MM.1S (cell line): Measurements from ENCODE around the gene RBM4.
"Not testable (repeated sequence)": the region's sequence is repeated elsewhere in the genome, so short reads cannot be mapped to it uniquely, and the experiment has no call there.

ENCODE experiments used
- DNase-seq: peaks from one replicate; pipeline ENCODE4 v3.0.0-alpha.2; 2015
- H2AFZ ChIP-seq: fragments of 300-600 bp; sonication (generic); 2 replicates; pipeline ENCODE4 v1.6.0; 2016; ENCODE audit warnings: antibody characterized with exemption, low read length
- H3F3A ChIP-seq: fragments of 300-600 bp; sonication (generic); 2 replicates; pipeline ENCODE4 v1.6.1; 2016; ENCODE audit warnings: mild to moderate bottlenecking, antibody characterized with exemption, low read length, moderate library complexity, mixed read lengths; ENCODE audit not compliant: insufficient read depth
- H3K27ac ChIP-seq: fragments of 300-600 bp; sonication (generic); 2 replicates; pipeline ENCODE4 v1.5.1; 2016; ENCODE audit warnings: mild to moderate bottlenecking, low read length
- H3K27me3 ChIP-seq: fragments of 300-600 bp; sonication (generic); replicated peaks from 2 replicates; pipeline ENCODE4 v1.6.0; 2016; ENCODE audit warnings: low read length; ENCODE audit not compliant: insufficient read depth
- H3K36me3 ChIP-seq: fragments of 300-600 bp; sonication (generic); replicated peaks from 2 replicates; pipeline ENCODE4 v1.6.1; 2016; ENCODE audit warnings: mild to moderate bottlenecking, low read length, mixed read lengths; ENCODE audit not compliant: insufficient read depth
- H3K4me1 ChIP-seq: fragments of 300-600 bp; sonication (generic); 2 replicates; pipeline ENCODE4 v1.6.1; 2016; ENCODE audit warnings: low read length, mixed read lengths
- H3K4me2 ChIP-seq: fragments of 300-600 bp; sonication (generic); 2 replicates; pipeline ENCODE4 v1.6.0; 2016; ENCODE audit warnings: low read depth, low read length
- H3K4me3 ChIP-seq: fragments of 300-600 bp; sonication (generic); 2 replicates; pipeline ENCODE4 v1.5.1; 2016; ENCODE audit warnings: low read length, mixed read lengths
- H3K79me2 ChIP-seq: fragments of 300-600 bp; sonication (generic); 2 replicates; pipeline ENCODE4 v1.6.1; 2016; ENCODE audit warnings: mixed run types, low read length, mixed read lengths
- H3K9ac ChIP-seq: fragments of 300-600 bp; sonication (generic); 2 replicates; pipeline ENCODE4 v1.6.1; 2016; ENCODE audit warnings: low read length, mixed read lengths
- H3K9me2 ChIP-seq: fragments of 300-600 bp; sonication (generic); replicated peaks from 2 replicates; pipeline ENCODE4 v1.6.1; 2016; ENCODE audit warnings: mild to moderate bottlenecking, low read length, mixed read lengths; ENCODE audit not compliant: insufficient read depth
- H3K9me3 ChIP-seq: fragments of 300-600 bp; sonication (generic); replicated peaks from 2 replicates; pipeline ENCODE4 v1.6.1; 2016; ENCODE audit warnings: mild to moderate bottlenecking, low read length, mixed read lengths; ENCODE audit not compliant: insufficient read depth
- H4K20me1 ChIP-seq: fragments of 300-600 bp; sonication (generic); 2 replicates; pipeline ENCODE4 v1.6.1; 2016; ENCODE audit warnings: mild to moderate bottlenecking, low read length, moderate library complexity, mixed read lengths; ENCODE audit not compliant: insufficient read depth
- CTCF ChIP-seq: fragments of 300-600 bp; sonication (generic); IDR thresholded peaks from 2 replicates; pipeline ENCODE4 v1.5.1; 2016; ENCODE audit warnings: antibody characterized with exemption, low read length, mixed read lengths
- EZH2 ChIP-seq: fragments of 300-600 bp; sonication (generic); optimal IDR thresholded peaks from 2 replicates; pipeline ENCODE3; 2017; ENCODE audit warnings: low read depth, mild to moderate bottlenecking, antibody characterized with exemption, low read length, mixed read lengths
- EZH2phosphoT487 ChIP-seq: fragments of 300-600 bp; sonication (generic); IDR thresholded peaks from 2 replicates; pipeline ENCODE4 v1.6.1; 2018; ENCODE audit warnings: antibody characterized with exemption, low read length

Gene RBM4

DNA sequence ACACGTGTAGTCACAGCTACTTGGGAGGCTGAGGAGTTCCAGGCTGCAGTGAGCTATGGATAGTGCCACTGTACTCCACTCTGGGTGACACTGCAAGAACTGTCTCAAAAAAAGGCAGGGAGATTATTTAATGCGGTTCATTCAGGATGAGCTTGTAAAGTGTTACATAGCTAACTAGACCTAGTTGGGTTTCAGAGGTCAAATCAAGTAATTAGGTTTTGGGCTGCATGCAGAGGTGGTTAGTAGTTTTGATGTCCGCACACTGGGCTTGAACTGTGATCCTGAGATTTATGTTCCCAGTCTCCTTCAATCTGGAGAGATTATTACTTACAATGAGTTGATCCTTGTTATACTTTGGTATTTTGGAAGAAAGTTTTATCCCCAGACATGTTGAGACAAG, 2.1 kb upstream of the RBM4 start:
- H3K27me3 ChIP-seq, result no peaks in the 10 kb centered on the region
- H3K4me2 ChIP-seq, result no peak overlapping the region
- no peaks in the 10 kb centered on the region for H3K9me2 ChIP-seq
- no peak overlapping the region for H3K27ac ChIP-seq
- no peak for TF ChIP-seq EZH2phosphoT487
- no peak for TF ChIP-seq CTCF
- no peak for TF ChIP-seq EZH2
- peaks cover 36% of the 10 kb centered on the region for H3K4me1 ChIP-seq
- no peak overlapping the region for H2AFZ ChIP-seq
- H3K4me3 ChIP-seq, result no peak overlapping the region
- no peak overlapping the region for H3K9ac ChIP-seq
- peaks cover 98% of the 10 kb centered on the region for H3K79me2 ChIP-seq
- H3K9me3 ChIP-seq, result no peaks in the 10 kb centered on the region
- DNase-seq, result no peak
- H4K20me1 ChIP-seq, result peaks cover 27% of the 10 kb centered on the region
- peaks cover 33% of the 10 kb centered on the region for H3F3A ChIP-seq
- H3K36me3 ChIP-seq, result peaks cover 12% of the 10 kb centered on the region; the same call in 1 of the 2 replicates

- no peak for DNase-seq
- H3K27ac ChIP-seq, result peak overlapping the region; percentile 55; the same call in 1 of the 2 replicates
- peaks cover 20% of the 10 kb centered on the region for H3K36me3 ChIP-seq
- peak overlapping the region; percentile 50 for H2AFZ ChIP-seq
- peaks cover 27% of the 10 kb centered on the region for H3F3A ChIP-seq
- peak overlapping the region; percentile 63 for H3K4me3 ChIP-seq
- H3K9ac ChIP-seq, result peak overlapping the region; percentile 35; the same call in 1 of the 2 replicates
- H4K20me1 ChIP-seq, result peaks cover 33% of the 10 kb centered on the region
- H3K27me3 ChIP-seq, result no peaks in the 10 kb centered on the region
- H3K4me2 ChIP-seq, result peak overlapping the region; percentile 94
- H3K9me2 ChIP-seq, result no peaks in the 10 kb centered on the region
- H3K4me1 ChIP-seq, result peaks cover 31% of the 10 kb centered on the region
- no peaks in the 10 kb centered on the region for H3K9me3 ChIP-seq
- peaks cover 98% of the 10 kb centered on the region for H3K79me2 ChIP-seq
- no peak for TF ChIP-seq EZH2phosphoT487
- no peak for TF ChIP-seq EZH2
- TF ChIP-seq CTCF, result no peak
These were observed 836 bp upstream of the RBM4 start for GRCh38 chr11:66637557-66638176.

GRCh38 chr11:66639066-66639813, 737 bp downstream of the RBM4 start:
- peak overlapping the region; percentile 87 for H3K9ac ChIP-seq
- peaks cover 24% of the 10 kb centered on the region for H3F3A ChIP-seq
- H3K9me2 ChIP-seq, result no peaks in the 10 kb centered on the region
- peak; percentile 20 for DNase-seq
- peaks cover 32% of the 10 kb centered on the region for H3K36me3 ChIP-seq
- H2AFZ ChIP-seq, result no peak overlapping the region
- H3K4me3 ChIP-seq, result peak overlapping the region; percentile 89
- H3K79me2 ChIP-seq, result peaks cover 98% of the 10 kb centered on the region
- peak overlapping the region; percentile 66; the same call in 1 of the 2 replicates for H3K27ac ChIP-seq
- H4K20me1 ChIP-seq, result peaks cover 40% of the 10 kb centered on the region
- H3K9me3 ChIP-seq, result no peaks in the 10 kb centered on the region
- no peak for TF ChIP-seq EZH2
- TF ChIP-seq EZH2phosphoT487, result no peak
- 0 out of 2 replicates have a peak, but pooled peaks have one; percentile 14 for TF ChIP-seq CTCF
- H3K4me2 ChIP-seq, result peak overlapping the region; percentile 61
- H3K27me3 ChIP-seq, result no peaks in the 10 kb centered on the region
- H3K4me1 ChIP-seq, result peaks cover 31% of the 10 kb centered on the region

GRCh38 chr11:66639814-66640340, 1.4 kb downstream of the RBM4 start:
- Histone ChIP-seq H3K4me1 (peaks cover 31% of the 10 kb centered on the region), H4K20me1 (peaks cover 47% of the 10 kb centered on the region), H3K4me2 (peak overlapping the region; percentile 61), H3K79me2 (peaks cover 98% of the 10 kb centered on the region), H3F3A (peaks cover 20% of the 10 kb centered on the region), H3K4me3 (peak overlapping the region; percentile 89), H3K36me3 (peaks cover 32% of the 10 kb centered on the region)
- not testable (repeated sequence) for H3K9me2 ChIP-seq, DNase-seq, H3K27ac ChIP-seq, H3K9ac ChIP-seq, H3K27me3 ChIP-seq, H2AFZ ChIP-seq, H3K9me3 ChIP-seq
